HL-60/S4 treated with retinoic acid at 250 ng/mL for 4 days and 3 days (cell line): ENCODE measurements around the gene NCBP1.
"Not testable (repeated sequence)": the region's sequence is repeated elsewhere in the genome, so short reads cannot be mapped to it uniquely, and the experiment has no call there.

Source experiments
- in situ Hi-C: fragments of 300-500 bp; cut with MboI; formaldehyde crosslinking; loops from 2 replicates; pipeline ENCODE4 v1.7.0; 2022; ENCODE audit warnings: low sequenced_read_pairs

The NCBP1 gene, protein sequence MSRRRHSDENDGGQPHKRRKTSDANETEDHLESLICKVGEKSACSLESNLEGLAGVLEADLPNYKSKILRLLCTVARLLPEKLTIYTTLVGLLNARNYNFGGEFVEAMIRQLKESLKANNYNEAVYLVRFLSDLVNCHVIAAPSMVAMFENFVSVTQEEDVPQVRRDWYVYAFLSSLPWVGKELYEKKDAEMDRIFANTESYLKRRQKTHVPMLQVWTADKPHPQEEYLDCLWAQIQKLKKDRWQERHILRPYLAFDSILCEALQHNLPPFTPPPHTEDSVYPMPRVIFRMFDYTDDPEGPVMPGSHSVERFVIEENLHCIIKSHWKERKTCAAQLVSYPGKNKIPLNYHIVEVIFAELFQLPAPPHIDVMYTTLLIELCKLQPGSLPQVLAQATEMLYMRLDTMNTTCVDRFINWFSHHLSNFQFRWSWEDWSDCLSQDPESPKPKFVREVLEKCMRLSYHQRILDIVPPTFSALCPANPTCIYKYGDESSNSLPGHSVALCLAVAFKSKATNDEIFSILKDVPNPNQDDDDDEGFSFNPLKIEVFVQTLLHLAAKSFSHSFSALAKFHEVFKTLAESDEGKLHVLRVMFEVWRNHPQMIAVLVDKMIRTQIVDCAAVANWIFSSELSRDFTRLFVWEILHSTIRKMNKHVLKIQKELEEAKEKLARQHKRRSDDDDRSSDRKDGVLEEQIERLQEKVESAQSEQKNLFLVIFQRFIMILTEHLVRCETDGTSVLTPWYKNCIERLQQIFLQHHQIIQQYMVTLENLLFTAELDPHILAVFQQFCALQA

DNA sequence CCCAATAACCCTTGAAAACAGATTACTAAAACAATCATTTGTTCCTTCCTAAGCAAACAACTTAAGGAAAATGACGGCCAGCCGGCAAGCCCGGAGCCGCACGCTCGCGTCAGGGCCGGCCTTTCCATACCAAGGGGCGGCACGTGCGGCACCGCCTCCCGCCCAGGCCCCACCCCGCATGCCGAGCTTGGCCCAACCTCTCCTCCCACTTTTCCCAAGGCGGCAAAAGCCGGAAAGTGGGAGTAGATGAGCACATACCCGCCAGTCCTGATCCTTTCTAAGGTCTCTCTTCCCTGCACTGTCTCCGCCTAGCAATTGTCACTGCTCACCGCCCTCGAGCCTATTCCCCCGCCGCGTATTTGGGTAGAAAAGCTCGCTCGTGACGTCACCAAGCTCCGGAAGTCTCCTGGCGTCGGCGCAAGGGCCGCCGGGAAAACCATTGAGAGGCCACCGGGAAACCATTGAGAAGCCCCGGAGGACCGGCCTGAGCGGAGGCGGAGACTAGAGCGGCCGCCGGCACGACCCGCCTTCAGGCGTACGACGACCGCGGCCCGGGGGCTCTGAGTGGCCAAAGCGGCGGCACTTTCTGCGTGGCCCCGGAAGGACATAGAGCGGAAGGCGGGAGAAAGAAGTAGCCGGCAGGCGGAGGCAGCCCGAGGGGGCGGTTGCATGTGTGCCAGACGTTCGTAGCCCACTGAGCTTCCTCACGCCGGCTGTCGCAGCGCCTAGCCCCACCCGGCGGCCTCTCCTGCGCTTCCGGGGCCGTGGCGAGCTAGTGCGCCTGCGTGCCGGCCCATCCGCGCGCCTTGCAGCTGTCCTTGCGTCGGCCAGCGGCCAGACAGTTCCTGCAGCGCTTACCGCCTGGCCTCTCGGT, at the start of gene NCBP1, which contains the start of gene TSTD2:
Gene NCBP1, plus strand, starts transcription at position 837 of the 874 bp plus-strand sequence. CDS start 61 bp downstream, outside the sequence.
Gene TSTD2, minus strand, starts transcription at position 384 of the 874 bp plus-strand sequence. CDS start 5,806 bp downstream, outside the sequence.
- in situ Hi-C loops = no loop called here

GRCh38 chr9:97584778-97585177, 48.8 kb upstream of the NCBP1 start:
- in situ Hi-C loops = not testable (repeated sequence)

GRCh38 chr9:97586909-97587308, 46.7 kb upstream of the NCBP1 start:
- in situ Hi-C loops = not testable (repeated sequence)

DNA sequence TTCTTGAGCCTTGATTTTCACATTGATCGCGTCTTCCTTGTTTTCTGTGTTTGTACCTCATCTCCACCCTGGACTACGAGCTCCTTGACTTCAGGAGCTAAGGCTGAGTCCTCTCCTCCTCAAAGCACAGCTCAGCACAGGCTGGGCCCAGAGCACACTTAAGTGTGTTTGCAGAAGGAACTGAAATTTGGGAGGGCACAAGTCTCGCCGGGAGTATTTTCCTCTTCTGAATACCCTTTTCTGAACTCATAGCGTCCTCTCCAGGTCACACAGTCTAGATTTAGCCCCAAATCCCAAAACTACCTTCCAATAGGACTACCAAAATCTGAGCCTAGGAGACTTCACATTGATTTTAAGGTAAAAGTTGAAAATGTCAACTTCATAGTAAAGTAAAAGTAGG, 42.1 kb upstream of the NCBP1 start:
- in situ Hi-C loops = loop anchor here (10.0 kb wide), 1 partner anchor 117 kb away; no protein-coding TSS in a partner anchor

DNA sequence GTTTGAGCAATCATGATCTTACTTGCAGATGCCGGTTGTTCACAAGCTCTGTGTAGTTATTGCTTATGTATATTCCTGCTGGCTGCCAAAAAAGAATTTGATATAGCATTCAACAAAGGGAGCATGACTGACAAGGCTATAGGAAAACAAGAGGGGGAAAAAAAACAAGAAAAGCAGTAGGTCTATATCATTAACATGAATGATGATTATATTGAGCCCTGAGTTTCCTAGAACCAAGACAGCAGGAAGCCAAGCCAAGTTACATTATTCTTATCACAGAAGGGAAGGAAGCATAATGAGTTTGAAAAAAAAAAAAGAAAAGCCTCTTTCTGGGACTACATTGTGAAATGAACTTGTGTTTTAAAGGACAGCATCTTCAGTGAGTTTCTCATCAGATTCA, 41.5 kb upstream of the NCBP1 start:
- in situ Hi-C loops = loop anchor here (10.0 kb wide), 1 partner anchor 117 kb away; no protein-coding TSS in a partner anchor

- in situ Hi-C loops = loop anchor here (10.0 kb wide), 1 partner anchor 119 kb away; no protein-coding TSS in a partner anchor
Measured at GRCh38 chr9:97593960-97594359, 39.7 kb upstream of the NCBP1 start.

GRCh38 chr9:97594381-97594921, 39.2 kb upstream of the NCBP1 start:
- in situ Hi-C loops = loop anchor here (10.0 kb wide), 1 partner anchor 120 kb away; no protein-coding TSS in a partner anchor

DNA sequence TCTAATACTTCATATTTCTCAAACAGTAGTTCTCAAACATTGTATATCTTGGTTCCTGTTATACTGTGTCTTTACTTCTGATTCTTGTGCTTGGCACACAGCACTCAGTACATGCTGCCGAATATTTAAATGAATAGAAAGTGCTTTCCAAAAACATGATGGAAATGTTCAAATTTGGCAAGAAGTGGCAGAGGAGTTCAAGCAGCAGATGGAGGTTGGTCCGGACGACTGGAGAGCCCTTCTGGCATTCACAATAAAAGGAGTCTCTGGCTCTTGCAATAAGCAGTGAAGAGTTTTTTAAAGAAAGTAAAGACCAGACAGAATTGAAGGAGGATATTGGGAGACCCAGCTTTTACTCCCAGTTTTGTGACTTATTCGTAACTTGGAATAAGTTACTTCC, 36.7 kb upstream of the NCBP1 start:
- in situ Hi-C loops = loop anchor here (10.0 kb wide), 1 partner anchor 122 kb away; no protein-coding TSS in a partner anchor

GRCh38 chr9:97598461-97599288, 34.9 kb upstream of the NCBP1 start:
- in situ Hi-C loops = loop anchor here (10.0 kb wide), 1 partner anchor 124 kb away; no protein-coding TSS in a partner anchor

DNA sequence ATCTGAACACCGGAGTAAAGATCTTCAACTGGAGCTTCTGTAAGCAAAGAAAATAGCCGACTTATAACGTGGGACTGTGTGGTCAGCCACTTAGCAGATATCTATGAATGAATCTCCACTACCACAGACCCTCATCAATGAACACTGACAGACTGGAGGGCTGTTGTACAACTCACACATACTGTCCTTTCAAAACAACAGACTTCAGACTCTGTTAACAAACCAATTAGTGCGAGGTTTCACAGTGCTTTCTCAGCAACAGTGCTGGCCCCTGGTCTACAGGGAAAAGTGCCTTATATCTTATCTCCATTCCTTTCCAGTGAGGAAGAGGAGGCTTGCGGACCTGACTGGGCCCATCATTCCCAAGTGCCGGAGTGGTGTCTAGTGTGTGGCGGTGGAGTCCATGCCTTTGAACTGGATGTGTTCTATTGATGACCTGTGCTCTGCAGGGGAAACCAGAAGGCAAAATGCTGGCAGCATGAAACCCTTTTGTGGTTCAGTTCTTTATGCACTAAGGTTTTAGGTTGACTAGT, 34.2 kb upstream of the NCBP1 start:
- in situ Hi-C loops = loop anchor here (10.0 kb wide), 1 partner anchor 125 kb away; no protein-coding TSS in a partner anchor

DNA sequence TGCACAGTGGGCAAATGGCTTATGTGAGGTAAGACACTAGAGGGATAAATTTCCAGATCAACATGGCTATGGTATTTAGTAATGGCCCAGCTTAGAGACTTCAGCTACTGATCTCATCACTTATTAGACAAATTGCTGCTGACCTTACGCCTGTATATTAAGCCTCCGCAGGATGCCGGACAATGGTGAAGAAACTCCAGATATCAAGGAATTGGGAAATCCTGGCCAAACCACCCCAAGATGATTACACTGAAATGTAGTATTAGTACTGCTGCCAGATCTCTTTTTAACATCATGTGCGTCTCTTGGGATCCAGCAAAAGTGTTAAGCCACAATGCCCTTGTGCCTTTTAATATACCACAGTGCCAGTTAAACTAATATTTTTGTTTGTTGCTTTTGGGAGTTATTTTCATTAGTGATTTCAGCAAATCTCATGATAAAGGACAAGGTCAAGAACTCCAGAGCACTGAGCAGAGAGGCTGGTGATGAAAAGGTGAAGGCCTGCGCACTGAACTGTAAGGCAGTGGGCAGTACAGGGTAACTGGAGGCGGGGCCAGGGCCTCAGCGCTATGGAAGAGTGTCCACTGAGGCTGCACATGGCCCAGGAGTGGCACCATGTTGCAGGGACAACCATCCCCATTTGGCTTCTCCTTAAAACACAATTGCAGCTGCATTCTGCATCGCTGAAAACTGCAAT, 32.9 kb upstream of the NCBP1 start:
- in situ Hi-C loops = loop anchor here (25.0 kb wide), 2 partner anchors 213 to 738 kb away; partner anchors contain the start of gene ZNF782

DNA sequence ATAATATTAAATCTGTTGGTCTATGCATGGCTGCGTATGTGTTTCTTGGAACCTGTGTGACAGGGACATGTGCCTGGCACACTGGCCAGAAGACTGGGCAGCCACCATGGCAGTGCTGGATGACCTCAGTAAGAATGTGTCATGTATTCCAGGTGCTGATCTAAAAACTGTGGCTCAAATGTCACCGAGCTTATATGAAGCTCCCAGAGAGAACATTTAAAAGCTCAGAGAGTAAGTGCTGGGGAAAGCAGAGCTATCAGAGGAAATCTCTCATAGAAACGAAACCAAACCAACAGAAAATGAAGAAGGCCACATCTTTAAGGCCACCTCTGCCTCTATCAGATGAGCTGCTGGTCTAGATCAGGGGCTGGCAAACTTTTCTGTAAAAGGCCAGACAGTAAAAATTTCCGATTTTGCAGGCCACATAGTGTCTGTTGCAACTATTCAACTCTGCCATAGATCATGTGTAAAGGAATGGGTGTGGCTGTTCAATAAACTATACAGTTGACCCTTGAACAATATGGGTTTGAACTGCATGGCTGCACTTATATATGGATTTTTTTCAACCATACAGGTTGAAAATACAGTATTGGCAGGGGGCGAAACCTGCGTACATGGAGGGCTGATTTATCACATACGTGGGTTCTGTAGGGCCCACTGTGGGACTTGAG, 32.3 kb upstream of the NCBP1 start:
- in situ Hi-C loops = loop anchor here (25.0 kb wide), 2 partner anchors 214 to 739 kb away; partner anchors contain the start of gene ZNF782

GRCh38 chr9:97602430-97602829, 31.2 kb upstream of the NCBP1 start:
- in situ Hi-C loops = loop anchor here (25.0 kb wide), 2 partner anchors 215 to 740 kb away; partner anchors contain the start of gene ZNF782

DNA sequence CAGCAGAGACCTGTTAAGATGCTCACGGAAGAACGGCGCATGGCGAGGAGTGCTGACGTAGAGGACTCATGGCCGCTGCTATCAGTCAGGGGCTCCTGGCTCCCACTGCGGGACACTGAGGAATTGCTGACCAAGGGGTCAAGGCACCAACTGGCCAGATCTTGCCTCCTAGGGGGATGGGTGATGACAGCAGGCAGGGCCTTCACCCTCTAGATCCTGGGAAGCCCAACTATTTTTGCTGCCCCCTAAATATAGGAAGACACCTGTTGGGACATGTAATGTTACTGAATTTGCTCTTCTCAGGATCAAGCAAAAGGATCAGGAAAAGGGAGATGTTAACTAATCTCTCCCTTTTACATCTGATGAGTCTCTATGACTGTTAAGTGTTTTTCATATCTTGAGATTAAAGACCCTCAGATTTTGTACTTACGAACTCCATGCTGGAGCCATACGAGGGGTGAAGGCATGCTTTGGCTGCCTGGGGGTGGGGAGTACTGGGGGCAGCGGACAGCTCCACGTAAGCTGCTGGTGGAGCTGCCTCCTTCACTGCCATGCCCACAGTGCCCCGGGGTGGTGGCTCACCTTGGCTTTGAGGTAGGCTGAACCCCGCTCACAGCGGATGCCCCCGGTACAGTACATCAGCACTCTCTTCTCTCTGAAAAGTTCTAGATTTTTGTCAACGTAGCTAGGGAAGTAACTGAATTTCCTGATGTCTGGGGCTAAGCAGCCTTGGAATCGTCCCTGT, 28.5 kb upstream of the NCBP1 start:
- in situ Hi-C loops = loop anchor here (25.0 kb wide), 2 partner anchors 218 to 743 kb away; partner anchors contain the start of gene ZNF782

DNA sequence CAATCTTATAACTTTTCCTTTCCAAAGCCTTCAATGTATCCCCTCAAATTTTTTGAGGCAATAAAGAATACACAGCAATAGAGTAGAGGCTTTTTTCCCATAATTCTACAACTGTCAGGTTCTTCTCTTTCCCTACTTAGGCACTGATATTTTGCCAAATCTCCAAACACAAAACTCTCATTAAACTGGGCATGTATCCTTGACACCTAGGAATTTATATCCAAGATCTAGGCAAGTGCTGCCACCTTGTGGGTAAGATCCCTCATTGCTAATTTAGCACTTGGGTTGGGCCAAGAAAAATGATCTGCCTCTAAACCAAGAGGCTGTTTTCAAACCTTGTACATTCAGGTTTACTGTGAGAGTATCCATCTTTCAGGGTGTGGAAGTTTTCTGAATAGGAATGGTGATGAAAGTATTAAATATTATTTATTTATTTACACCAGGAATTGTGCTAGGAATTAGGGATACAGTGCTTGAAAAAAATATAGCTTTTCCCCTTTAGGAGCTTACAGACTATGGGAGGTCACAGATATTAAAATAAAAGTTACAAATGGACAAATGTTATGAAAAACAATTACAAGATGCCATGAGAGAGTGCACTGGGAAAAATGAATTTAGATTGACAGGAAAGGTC, 18.1 kb upstream of the NCBP1 start:
- in situ Hi-C loops = loop anchor here (25.0 kb wide), 2 partner anchors 228 to 753 kb away; partner anchors contain the start of gene ZNF782

DNA sequence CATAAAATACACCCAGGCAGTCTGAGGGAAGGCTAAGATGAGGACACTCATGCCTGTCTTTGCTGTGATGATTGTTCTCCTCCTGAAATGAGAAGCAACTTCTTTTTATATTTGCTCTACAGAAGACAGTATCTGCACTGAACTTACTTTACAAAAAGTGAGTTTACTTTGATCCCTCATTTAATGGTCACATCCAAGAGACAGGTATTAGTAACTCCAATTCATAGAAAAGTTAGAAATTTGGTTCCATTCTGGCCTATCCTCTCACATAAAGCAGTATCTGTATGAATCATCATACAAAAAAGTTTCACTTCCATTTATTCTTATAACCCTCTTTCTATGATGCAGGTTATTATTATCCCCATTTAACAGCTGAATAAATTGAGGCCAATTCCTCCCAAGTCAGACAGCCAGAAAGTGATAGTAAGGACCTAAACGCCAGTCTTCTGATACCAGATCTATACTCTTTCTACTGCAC, 15.6 kb upstream of the NCBP1 start:
- in situ Hi-C loops = loop anchor here (25.0 kb wide), 2 partner anchors 231 to 756 kb away; partner anchors contain the start of gene ZNF782
